H1 (cell line): ENCODE data around the gene FGF14. TPM values are rescaled to one million over a fixed set of nuclear protein-coding genes. Genes with fewer than 3 reads are reported as not detected.

Experiments used
- ATF3 ChIP-seq: IDR thresholded peaks from 2 replicates; pipeline ENCODE4 v1.6.1; 2011; ENCODE audit warnings: low read depth, mild to moderate bottlenecking, low read length; ENCODE audit not compliant: insufficient read depth
- BACH1 ChIP-seq: IDR thresholded peaks from 2 replicates; pipeline ENCODE4 v1.6.1; 2012; ENCODE audit warnings: low read length, improper control_type of control experiment
- CHD1 ChIP-seq: IDR thresholded peaks from 2 replicates; pipeline ENCODE4 v1.6.1; 2012; ENCODE audit warnings: low read depth, low read length, improper control_type of control experiment
- EGR1 ChIP-seq: IDR thresholded peaks from 2 replicates; pipeline ENCODE4 v1.6.1; 2011; ENCODE audit warnings: low read depth, low read length, borderline replicate concordance
- MAX ChIP-seq: IDR thresholded peaks from 2 replicates; pipeline ENCODE4 v1.6.1; 2012; ENCODE audit warnings: inconsistent platforms
- NANOG ChIP-seq: IDR thresholded peaks from 2 replicates; pipeline ENCODE4 v1.6.1; 2011; ENCODE audit warnings: low read length, low read depth, mild to moderate bottlenecking, inconsistent platforms; ENCODE audit not compliant: insufficient read depth, poor library complexity, severe bottlenecking
- RFX5 ChIP-seq: IDR thresholded peaks from 2 replicates; pipeline ENCODE4 v1.6.1; 2011; ENCODE audit warnings: low read depth, low read length, improper control_type of control experiment, borderline replicate concordance
- SIRT6 ChIP-seq: IDR thresholded peaks from one replicate; pipeline ENCODE4 v1.7.1; 2012; ENCODE audit warnings: low read length, inconsistent platforms
- SIX5 ChIP-seq: IDR thresholded peaks from 2 replicates; pipeline ENCODE4 v1.6.1; 2011; ENCODE audit warnings: mild to moderate bottlenecking, low read depth, low read length
- TBP ChIP-seq: IDR thresholded peaks from 2 replicates; pipeline ENCODE4 v1.6.1; 2011; ENCODE audit warnings: low read depth, low read length, improper control_type of control experiment
- YY1 ChIP-seq: IDR thresholded peaks from 2 replicates; pipeline ENCODE4 v1.6.1; 2011; ENCODE audit warnings: low read depth, mild to moderate bottlenecking, low read length
- polyA plus RNA-seq, 7 experiments: library from polyadenylated mRNA; depleted of rRNA in 3 of 7; stranded (reverse) in 5 of 7; unstranded in 2 of 7; fragments of >200 nt in 5 of 7; fragments of 200-250 nt in 2 of 7; gene quantifications; 1 replicate in 5 of 7; 2 replicates in 1 of 7; 4 replicates in 1 of 7; pipeline versions ENCODE4 v1.2.1 to v1.2.3, GENCODE V29; 2011 to 2013; ENCODE audit warnings: missing spikeins in 2 of 7, mixed read lengths in 2 of 7
- total RNA-seq: library from RNA; stranded (reverse); fragmentation: NEBNext Ultra II Directional; extraction: Animal tissue kit (Norgen Biotek cat#: 25700); gene quantifications from 2 replicates; pipeline ENCODE4 v1.2.1, GENCODE V29; 2021
- TF ChIP-seq, protein P1 (sequence below): fragments of 300-600 bp; sonication (generic); IDR thresholded peaks from 2 replicates; pipeline ENCODE4 v1.7.1; 2012; ENCODE audit warnings: low read length, moderate library complexity, mild to moderate bottlenecking, inconsistent platforms; ENCODE audit not compliant: insufficient replicate concordance

FGF14 gene
- total and polyA plus RNA-seq, 2 of the 8 experiments (the other 6 are each of a cell fraction or from before 2014, with no cell fraction given): 0.05 to 0.58 TPM

DNA sequence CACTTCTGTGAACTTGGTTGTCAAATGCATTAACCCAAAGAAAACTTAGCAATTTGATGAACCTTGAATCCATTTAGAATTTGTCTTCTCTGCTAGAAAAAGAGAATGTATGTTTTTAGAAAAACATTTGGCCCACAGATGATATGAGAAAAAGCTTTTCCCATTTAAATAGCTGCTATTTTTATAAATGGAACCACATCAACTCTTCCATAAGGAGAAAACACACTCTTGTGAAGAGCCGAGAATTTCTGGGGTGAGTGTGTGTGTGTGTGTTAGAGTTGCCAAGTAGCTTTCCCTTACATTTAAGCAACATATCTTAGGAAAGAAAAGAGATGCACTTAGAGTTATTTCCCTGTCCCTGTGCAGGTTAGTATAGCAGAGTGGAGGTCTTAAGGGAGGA, 626.6 kb downstream of the FGF14 start (continued):
- TF ChIP-seq, protein P1, sequence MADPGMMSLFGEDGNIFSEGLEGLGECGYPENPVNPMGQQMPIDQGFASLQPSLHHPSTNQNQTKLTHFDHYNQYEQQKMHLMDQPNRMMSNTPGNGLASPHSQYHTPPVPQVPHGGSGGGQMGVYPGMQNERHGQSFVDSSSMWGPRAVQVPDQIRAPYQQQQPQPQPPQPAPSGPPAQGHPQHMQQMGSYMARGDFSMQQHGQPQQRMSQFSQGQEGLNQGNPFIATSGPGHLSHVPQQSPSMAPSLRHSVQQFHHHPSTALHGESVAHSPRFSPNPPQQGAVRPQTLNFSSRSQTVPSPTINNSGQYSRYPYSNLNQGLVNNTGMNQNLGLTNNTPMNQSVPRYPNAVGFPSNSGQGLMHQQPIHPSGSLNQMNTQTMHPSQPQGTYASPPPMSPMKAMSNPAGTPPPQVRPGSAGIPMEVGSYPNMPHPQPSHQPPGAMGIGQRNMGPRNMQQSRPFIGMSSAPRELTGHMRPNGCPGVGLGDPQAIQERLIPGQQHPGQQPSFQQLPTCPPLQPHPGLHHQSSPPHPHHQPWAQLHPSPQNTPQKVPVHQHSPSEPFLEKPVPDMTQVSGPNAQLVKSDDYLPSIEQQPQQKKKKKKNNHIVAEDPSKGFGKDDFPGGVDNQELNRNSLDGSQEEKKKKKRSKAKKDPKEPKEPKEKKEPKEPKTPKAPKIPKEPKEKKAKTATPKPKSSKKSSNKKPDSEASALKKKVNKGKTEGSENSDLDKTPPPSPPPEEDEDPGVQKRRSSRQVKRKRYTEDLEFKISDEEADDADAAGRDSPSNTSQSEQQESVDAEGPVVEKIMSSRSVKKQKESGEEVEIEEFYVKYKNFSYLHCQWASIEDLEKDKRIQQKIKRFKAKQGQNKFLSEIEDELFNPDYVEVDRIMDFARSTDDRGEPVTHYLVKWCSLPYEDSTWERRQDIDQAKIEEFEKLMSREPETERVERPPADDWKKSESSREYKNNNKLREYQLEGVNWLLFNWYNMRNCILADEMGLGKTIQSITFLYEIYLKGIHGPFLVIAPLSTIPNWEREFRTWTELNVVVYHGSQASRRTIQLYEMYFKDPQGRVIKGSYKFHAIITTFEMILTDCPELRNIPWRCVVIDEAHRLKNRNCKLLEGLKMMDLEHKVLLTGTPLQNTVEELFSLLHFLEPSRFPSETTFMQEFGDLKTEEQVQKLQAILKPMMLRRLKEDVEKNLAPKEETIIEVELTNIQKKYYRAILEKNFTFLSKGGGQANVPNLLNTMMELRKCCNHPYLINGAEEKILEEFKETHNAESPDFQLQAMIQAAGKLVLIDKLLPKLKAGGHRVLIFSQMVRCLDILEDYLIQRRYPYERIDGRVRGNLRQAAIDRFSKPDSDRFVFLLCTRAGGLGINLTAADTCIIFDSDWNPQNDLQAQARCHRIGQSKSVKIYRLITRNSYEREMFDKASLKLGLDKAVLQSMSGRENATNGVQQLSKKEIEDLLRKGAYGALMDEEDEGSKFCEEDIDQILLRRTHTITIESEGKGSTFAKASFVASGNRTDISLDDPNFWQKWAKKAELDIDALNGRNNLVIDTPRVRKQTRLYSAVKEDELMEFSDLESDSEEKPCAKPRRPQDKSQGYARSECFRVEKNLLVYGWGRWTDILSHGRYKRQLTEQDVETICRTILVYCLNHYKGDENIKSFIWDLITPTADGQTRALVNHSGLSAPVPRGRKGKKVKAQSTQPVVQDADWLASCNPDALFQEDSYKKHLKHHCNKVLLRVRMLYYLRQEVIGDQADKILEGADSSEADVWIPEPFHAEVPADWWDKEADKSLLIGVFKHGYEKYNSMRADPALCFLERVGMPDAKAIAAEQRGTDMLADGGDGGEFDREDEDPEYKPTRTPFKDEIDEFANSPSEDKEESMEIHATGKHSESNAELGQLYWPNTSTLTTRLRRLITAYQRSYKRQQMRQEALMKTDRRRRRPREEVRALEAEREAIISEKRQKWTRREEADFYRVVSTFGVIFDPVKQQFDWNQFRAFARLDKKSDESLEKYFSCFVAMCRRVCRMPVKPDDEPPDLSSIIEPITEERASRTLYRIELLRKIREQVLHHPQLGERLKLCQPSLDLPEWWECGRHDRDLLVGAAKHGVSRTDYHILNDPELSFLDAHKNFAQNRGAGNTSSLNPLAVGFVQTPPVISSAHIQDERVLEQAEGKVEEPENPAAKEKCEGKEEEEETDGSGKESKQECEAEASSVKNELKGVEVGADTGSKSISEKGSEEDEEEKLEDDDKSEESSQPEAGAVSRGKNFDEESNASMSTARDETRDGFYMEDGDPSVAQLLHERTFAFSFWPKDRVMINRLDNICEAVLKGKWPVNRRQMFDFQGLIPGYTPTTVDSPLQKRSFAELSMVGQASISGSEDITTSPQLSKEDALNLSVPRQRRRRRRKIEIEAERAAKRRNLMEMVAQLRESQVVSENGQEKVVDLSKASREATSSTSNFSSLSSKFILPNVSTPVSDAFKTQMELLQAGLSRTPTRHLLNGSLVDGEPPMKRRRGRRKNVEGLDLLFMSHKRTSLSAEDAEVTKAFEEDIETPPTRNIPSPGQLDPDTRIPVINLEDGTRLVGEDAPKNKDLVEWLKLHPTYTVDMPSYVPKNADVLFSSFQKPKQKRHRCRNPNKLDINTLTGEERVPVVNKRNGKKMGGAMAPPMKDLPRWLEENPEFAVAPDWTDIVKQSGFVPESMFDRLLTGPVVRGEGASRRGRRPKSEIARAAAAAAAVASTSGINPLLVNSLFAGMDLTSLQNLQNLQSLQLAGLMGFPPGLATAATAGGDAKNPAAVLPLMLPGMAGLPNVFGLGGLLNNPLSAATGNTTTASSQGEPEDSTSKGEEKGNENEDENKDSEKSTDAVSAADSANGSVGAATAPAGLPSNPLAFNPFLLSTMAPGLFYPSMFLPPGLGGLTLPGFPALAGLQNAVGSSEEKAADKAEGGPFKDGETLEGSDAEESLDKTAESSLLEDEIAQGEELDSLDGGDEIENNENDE: no peak
- no peak for TF ChIP-seq EGR1
- no peak for TF ChIP-seq BACH1
- no peak for TF ChIP-seq RFX5
- no peak for TF ChIP-seq MAX
- TF ChIP-seq YY1: no peak
- no peak for TF ChIP-seq ATF3
- no peak for TF ChIP-seq NANOG
- TF ChIP-seq SIRT6: no peak
- no peak for TF ChIP-seq SIX5
- TF ChIP-seq TBP: no peak
- TF ChIP-seq CHD1: no peak
